ENCODE measurements around the gene MAGI1.

DNA sequence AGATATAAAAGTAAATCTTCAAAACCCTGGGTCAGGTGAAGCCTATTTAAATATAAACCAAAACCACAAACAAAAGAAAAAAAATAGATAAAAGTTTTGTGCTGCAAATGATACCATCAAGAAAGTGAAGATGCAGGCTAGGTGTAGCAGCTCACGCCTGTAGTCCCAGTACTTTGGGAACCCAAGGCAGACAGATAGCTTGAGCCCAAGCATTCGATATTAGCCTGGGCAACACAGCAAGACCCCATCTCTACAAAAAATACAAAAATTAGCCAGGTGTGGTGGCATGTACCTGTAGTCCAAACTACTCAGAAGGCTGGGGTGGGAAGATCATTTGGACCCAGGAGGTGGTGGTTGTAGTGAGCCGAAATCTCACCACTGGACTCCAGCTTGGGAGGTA lies 164.8 kb downstream of the MAGI1 start:
- TF ChIP-seq, protein P1, sequence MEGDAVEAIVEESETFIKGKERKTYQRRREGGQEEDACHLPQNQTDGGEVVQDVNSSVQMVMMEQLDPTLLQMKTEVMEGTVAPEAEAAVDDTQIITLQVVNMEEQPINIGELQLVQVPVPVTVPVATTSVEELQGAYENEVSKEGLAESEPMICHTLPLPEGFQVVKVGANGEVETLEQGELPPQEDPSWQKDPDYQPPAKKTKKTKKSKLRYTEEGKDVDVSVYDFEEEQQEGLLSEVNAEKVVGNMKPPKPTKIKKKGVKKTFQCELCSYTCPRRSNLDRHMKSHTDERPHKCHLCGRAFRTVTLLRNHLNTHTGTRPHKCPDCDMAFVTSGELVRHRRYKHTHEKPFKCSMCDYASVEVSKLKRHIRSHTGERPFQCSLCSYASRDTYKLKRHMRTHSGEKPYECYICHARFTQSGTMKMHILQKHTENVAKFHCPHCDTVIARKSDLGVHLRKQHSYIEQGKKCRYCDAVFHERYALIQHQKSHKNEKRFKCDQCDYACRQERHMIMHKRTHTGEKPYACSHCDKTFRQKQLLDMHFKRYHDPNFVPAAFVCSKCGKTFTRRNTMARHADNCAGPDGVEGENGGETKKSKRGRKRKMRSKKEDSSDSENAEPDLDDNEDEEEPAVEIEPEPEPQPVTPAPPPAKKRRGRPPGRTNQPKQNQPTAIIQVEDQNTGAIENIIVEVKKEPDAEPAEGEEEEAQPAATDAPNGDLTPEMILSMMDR (IDR thresholded peaks at IDR 0.05), result no peak
- no peak for TF ChIP-seq POLR2AphosphoS5 (IDR thresholded peaks at IDR 0.05)

Measured in prostate gland (tissue), 2 donors.